H4 (cell line): ENCODE data around the gene THSD7A. TPM values are rescaled to one million over a fixed set of nuclear protein-coding genes. Genes with fewer than 3 reads are reported as not detected.
A peak's percentile ranks its signal among the peaks of the same experiment; 100 is the strongest.

Experiments
- DNase-seq: peaks from one replicate; pipeline ENCODE4 v3.0.0-alpha.2; 2015; ENCODE audit warnings: low spot score
- total RNA-seq: library from RNA; depleted of rRNA; stranded (reverse); fragments of >200 nt; shearing (Covaris generic); gene quantifications from 2 replicates; pipeline ENCODE4 v1.2.3, GENCODE V29; 2014

Gene THSD7A
- total RNA-seq, 1 experiment from 2014 or later = 0.41 TPM

DNA sequence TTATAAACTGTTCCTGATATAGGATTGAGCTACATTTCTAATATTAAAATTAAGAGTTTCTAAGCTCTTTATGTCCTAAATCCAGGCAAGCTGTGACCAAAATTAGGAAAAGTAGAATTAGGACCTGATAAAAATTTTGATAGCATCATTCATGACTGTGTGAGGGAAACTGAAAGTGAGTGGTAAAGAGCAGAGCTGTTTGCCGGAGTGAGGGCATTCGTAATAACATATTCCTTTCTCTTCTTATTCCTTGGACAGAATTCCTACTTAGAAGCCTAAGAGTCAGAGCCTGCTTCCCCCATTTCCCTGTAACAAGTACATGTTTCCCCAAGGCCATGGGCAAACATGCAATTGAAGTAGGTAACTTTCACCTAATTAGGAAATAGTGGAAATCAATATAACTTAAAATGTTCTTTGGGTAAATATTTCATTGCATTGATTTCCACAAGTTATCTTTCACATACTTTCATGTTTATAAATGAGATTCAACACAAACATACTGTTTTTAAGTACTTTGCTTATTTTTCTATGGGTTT, 310.0 kb downstream of the THSD7A start:
- peak; percentile 29 for DNase-seq

- DNase-seq = no peak
Measured at GRCh38 chr7:11517853-11518252, 314.1 kb downstream of the THSD7A start.

GRCh38 chr7:11516328-11516727, 315.7 kb downstream of the THSD7A start:
- no peak for DNase-seq

- no peak for DNase-seq
Measured at GRCh38 chr7:11513460-11513859, 318.5 kb downstream of the THSD7A start.

DNA sequence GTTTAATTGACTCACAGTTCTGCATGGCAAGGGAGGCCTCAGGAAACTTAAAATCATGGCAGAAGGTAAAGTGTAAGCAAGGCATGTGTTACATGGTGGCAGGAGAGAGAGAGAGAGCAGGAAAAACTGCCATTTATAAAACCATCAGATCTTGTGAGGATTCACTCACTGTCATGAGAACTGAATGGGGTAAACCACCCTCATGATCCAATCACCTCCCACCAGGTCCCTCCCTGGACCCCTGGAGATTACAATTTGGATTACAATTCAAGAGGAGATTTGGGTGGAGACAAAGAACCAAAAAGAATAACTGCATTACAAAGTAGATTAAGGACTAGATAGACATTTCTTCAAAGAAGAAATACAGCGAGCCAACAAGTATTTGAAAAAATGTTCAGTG, 324.1 kb downstream of the THSD7A start:
- DNase-seq = no peak

- DNase-seq = no peak
Measured at GRCh38 chr7:11506417-11506816, 325.6 kb downstream of the THSD7A start.

DNA sequence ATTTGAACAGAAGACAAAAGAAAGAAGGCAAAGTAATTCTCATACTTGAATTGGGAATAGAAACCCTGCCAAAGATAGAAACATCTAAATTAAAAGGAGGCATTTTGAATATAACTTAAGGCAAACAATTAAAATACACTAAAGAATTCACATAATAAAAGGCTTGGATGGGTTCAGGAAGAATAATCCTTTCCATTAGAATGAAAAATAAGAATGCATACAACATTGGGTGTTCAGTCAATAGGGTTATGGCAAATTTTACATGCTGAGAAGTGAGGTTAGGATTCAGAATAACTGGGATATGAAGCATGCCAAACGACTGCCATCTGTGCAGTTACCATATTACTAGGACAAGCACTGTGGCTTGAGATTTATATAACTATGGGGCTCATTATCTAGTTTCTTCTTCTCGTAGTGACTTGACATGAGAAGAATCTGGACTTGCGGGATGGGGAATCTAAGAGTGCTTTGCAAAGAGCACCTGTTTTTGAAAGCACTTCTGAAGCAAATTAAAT, 326.5 kb downstream of the THSD7A start:
- DNase-seq = no peak

DNA sequence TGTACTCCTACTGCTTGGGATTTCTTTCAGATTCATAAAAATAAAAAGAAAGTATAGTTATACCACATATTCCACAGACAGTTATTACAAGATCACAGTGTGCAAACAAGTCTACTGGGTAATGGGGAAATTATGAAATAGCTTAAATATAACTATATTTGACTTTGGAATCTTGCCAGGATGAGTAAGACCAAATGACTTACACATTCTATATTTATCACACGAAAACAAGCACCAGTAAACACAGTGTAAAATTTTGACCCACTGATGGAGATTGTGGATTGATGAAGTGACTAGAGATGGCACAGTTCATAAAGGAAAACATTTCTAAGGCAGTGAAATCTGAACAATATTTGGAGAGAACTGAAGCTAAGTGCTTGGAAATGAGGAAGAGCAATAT, 339.7 kb downstream of the THSD7A start:
- no peak for DNase-seq

DNA sequence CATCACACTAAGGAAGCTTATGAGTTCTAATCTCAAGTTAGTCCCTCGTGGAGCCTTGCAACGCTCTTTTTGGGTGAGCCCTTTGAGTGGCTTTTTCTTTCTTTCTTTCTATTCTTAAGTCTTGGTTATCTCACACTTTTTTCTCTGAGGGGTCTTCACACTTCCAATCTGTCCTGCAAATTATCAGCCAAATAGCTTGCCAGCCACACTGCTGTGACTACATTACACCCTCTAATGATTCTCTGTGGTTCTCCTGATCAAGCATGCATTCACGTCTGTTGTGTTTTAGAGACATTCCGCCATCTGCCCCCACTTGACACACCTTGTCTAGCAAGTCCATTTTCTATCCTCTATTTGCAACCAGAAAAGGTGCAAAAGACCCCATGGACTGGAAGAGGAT, 340.2 kb downstream of the THSD7A start:
- no peak for DNase-seq

GRCh38 chr7:11489280-11489679, 342.7 kb downstream of the THSD7A start:
- DNase-seq = no peak

- no peak for DNase-seq
Measured at GRCh38 chr7:11486271-11486670, 345.7 kb downstream of the THSD7A start.

DNA sequence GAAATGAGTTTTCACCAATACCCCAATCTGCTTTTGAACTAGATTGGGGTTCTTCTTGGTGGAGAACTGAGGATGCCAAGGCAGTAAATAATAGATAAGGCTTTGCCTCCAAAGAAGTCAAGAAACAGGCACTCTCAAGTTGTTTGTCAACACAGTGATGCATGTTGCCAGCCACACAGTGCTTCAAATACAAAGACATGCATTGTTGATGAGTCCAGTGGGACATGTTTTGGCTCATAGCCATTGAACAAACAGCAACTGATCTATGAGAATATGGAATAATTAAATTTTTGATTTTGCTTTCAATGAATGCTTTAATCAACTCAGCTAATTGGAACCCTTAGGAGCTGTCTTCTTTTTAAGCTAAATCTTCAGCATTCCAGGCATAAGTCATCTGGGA, 346.4 kb downstream of the THSD7A start:
- DNase-seq = no peak

GRCh38 chr7:11480143-11480542, 351.9 kb downstream of the THSD7A start:
- DNase-seq = no peak

DNA sequence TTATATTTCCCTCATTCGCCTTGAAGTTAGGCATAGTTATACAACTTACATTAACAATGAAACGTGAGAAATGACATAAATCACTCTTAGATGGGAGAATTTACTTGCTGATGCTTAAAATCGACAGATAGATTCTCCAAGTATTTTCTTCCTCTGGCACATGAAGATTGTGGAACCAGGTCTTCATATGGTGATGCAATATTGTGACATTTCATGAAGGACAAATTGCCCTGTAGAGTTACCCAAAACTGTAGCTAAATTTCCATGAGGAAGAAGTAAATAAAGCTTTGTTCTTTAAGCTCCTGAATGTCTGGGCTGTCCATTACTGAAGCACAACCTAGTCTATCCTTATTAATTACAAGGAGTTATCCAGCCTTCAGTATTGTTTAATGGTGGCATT, 353.1 kb downstream of the THSD7A start:
- DNase-seq = no peak

GRCh38 chr7:11478426-11478825, 353.6 kb downstream of the THSD7A start:
- no peak for DNase-seq

DNA sequence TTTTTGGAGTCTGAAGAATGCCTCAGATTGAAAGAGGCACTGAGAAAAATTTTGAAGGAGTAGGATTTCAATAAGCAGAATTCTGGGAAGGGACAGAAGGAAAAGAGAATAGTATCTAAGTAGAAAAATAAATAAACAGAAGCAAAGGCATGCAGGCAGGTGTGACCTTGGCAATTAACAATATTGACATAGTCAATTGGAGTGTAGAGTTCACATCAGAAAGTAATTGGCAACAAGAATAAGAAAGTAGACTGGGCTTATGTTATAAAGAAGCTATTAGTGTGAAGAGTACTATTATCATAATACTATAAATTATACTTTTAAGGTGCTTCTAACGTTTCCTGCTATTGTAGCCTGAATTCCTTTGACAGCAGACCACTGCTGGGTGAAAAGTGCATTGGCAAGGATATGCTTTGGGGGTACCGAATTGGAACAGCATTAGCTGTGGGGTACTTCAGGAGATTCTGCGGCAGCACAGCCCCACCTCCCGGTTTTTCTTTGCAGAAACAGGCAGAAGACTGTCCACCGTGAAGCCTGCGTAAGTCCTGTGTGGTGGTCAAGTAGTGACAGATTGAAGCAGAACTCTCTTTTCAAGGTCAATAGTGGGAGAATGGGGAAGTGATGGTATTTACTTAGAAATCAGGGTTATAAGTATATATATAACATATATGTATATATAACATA, 357.0 kb downstream of the THSD7A start:
- DNase-seq = no peak

- DNase-seq = no peak
Measured at GRCh38 chr7:11473807-11474424, 358.1 kb downstream of the THSD7A start.

DNA sequence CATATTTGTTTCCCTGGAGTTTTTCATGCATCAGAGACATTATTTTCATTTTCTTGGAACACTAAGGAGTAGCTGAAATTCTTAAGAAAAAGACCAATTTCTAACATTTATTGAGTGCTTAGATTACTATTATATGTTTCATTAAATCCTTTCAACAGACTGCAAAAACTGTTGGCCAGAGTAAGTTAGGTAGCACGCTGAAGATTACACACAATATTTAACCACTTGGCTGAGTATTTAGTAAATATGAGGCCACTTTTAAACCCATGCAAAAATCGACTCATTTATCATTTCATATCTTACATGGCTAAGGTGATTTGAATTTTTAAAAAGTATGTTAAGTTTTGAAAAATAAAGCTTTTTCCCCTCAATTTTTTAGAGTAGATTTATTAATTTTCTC, 358.8 kb downstream of the THSD7A start:
- no peak for DNase-seq

- DNase-seq = no peak
Measured at GRCh38 chr7:11472646-11473045, 359.4 kb downstream of the THSD7A start.

DNA sequence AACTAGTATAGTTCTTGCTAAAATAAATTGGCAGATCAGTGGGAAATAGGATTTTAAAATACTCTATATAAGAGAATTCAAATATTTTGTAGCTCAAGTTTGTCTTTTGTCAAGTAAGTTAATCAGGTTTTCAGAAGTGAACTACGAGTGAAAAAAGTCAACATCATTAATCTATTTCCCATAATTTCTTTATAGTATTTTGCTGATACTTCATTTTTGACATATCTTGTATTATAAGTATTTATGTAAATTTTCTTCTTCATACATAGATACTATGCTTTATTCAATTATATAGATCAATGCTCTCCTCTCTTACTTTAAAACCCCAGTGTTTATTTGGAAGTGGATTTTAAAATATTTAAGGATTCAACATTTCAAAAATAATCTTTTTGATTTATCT, 360.7 kb downstream of the THSD7A start:
- no peak for DNase-seq

DNA sequence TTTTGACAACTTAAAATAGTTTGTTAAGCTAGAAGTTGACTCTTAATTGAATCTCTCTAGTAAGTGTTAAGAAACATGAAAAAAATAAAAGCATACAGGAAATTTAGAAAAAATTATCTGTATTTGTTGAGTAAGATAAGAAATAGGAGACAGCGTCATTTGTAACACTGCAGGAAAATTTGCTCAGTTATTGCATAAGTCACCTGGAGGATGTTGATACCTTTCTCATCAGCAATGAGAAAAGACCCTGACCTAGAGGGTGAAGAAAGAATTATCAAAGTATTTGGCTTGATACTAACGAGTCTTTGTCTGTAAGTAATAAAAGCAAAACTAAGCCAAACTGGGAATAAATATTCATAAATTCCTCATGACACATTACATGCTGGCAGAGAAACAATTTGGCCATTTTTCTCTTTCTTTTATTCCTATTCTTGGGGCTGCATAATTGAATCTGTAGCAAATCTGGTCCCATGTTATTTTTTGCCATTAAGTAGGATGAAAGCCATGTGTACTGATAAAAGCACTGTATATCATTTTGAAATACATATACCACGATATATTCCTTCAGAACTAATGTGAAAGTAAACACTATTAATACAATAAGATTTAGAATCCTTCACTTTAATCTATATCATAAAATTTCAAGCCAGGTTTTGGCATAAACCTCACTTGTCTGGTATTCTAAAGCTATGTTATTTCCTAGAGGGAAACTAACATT, 362.8 kb downstream of the THSD7A start:
- no peak for DNase-seq

DNA sequence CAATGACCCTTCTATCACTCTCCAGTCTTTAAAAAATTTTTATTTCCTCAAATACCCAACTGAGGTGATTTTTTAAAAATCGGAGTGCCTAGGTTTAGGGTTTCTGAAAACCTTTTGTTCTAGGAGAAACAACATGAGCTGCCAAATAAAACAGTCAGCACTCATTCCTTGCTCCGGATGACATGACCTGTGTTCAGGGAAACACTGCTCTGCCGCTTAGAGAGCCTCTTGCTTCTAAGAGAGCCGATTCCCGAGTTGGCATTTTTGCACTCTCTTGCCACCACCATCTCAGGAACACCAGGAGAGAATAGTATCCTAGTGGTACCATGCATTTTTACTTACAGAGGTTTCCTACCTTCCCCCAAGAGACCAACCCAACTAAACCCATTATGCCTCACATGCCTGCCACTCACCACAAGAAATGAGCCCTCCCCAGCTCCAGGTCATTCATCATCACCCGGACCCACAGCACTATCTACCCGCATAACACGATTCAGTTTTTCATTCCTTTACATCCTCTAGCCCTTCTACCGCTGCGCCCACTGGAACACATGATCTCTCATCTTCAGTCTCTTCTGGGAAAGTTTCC, 365.4 kb downstream of the THSD7A start:
- no peak for DNase-seq
